Chondrocyte (in vitro differentiated cells): Measurements from ENCODE around the gene TMEM255B. TPM values are rescaled to one million over a fixed set of nuclear protein-coding genes. Genes with fewer than 3 reads are reported as not detected.
A peak's percentile ranks its signal among the peaks of the same experiment; 100 is the strongest.

Source experiments
- DNase-seq: peaks from one replicate; pipeline ENCODE4 v3.0.0; 2021; ENCODE audit warnings: mixed read lengths, low spot score
- H3K27ac Mint-ChIP-seq: one replicate; pipeline ENCODE4 v1.8.0; 2021; ENCODE audit warnings: mild to moderate bottlenecking, moderate library complexity, mixed read lengths; ENCODE audit not compliant: unreplicated experiment
- H3K27me3 Mint-ChIP-seq: 2 replicates; pipeline ENCODE4 v1.8.0; 2021; ENCODE audit warnings: low read depth, mixed read lengths
- H3K36me3 Mint-ChIP-seq: 2 replicates; pipeline ENCODE4 v1.8.0; 2021; ENCODE audit warnings: low read depth, mixed read lengths
- H3K4me1 Mint-ChIP-seq: 2 replicates; pipeline ENCODE4 v1.8.0; 2021; ENCODE audit warnings: low read depth, mild to moderate bottlenecking, mixed read lengths
- H3K4me3 Mint-ChIP-seq: one replicate; pipeline ENCODE4 v1.8.0; 2021; ENCODE audit warnings: mild to moderate bottlenecking, moderate library complexity, mixed read lengths; ENCODE audit not compliant: unreplicated experiment
- H3K9me3 Mint-ChIP-seq: 2 replicates; pipeline ENCODE4 v1.8.0; 2021; ENCODE audit warnings: low read depth, mixed read lengths
- total RNA-seq: library from RNA; stranded (reverse); gene quantifications from 3 replicates; pipeline ENCODE4 v1.2.1, GENCODE V29; 2021
- TF ChIP-seq, protein P1 (sequence below): fragments of 200-600 bp; sonication (generic); IDR thresholded peaks from 2 replicates; pipeline ENCODE4 v1.5.0; 2021; ENCODE audit warnings: antibody characterized with exemption, mild to moderate bottlenecking, moderate library complexity

The TMEM255B gene
- total RNA-seq, 1 donor from 2014 or later, result 5.2 TPM

DNA sequence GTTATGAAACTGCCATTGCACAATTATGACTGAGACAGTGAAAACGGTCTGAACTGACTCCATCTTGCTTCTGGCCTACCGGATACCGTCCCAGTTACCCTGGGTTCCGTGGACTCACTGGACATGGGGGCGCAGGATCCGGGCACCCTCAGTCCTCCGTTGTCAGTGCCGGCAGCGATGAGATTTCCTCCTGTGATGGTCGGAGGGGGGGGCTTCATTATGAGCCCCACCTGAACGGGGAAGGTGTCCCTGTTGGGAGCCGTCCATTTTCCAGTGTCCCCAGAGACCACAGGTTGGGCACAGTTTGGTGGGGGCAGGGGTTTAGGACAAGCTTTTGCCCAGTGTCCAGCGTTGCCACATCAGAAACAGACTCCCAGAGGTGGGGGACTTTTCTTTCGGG lies 23.4 kb downstream of the TMEM255B start:
- Mint-ChIP-seq H3K27ac (no peak overlapping the region), H3K9me3 (peaks cover 3% of the 10 kb centered on the region), H3K4me1 (peaks cover 3% of the 10 kb centered on the region), H3K36me3 (peaks cover 6% of the 10 kb centered on the region), H3K4me3 (no peak overlapping the region), H3K27me3 (peaks cover 18% of the 10 kb centered on the region)
- TF ChIP-seq, protein P1, sequence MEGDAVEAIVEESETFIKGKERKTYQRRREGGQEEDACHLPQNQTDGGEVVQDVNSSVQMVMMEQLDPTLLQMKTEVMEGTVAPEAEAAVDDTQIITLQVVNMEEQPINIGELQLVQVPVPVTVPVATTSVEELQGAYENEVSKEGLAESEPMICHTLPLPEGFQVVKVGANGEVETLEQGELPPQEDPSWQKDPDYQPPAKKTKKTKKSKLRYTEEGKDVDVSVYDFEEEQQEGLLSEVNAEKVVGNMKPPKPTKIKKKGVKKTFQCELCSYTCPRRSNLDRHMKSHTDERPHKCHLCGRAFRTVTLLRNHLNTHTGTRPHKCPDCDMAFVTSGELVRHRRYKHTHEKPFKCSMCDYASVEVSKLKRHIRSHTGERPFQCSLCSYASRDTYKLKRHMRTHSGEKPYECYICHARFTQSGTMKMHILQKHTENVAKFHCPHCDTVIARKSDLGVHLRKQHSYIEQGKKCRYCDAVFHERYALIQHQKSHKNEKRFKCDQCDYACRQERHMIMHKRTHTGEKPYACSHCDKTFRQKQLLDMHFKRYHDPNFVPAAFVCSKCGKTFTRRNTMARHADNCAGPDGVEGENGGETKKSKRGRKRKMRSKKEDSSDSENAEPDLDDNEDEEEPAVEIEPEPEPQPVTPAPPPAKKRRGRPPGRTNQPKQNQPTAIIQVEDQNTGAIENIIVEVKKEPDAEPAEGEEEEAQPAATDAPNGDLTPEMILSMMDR, result no peak
- DNase-seq, result peak; percentile 46

DNA sequence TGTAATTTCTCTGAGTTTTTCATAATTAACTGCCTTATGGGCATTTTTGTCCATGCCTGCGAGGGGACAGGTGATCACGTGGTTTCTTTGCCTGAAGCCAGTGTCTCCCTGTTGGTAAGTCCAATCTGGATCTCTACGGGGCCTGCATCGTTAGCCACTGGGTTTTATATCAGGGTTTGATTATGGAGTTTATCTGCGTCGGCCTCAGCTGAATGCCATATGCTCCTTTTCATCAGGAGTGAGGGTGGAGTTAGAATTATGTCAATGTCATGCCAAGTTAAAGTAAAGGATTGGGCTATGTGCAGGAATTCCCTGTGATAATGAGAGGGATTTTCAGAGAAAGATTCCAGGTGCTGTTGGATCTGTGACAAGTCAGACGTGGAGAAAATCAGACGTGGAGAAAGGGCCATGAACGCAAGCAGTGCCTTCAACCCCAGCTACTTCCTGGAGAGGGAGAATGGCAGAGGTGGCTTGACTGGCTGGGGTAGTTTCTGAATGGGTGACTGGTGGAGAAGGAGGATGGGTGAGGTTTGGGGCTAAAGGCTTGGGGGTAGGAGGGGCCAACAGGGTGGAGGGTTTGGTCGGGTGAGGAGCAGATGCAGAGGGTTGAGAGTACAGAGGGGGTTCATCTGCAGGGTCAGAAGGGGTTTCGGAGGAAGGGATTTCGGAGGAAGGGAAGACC lies 24.3 kb downstream of the TMEM255B start:
- peaks cover 13% of the 10 kb centered on the region for H3K27me3 Mint-ChIP-seq
- H3K27ac Mint-ChIP-seq, result no peak overlapping the region
- H3K4me3 Mint-ChIP-seq, result no peak overlapping the region
- H3K4me1 Mint-ChIP-seq, result peaks cover 3% of the 10 kb centered on the region
- TF ChIP-seq, protein P1, result no peak
- peaks cover 3% of the 10 kb centered on the region for H3K9me3 Mint-ChIP-seq
- peak; percentile 4 for DNase-seq
- H3K36me3 Mint-ChIP-seq, result peaks cover 6% of the 10 kb centered on the region

DNA sequence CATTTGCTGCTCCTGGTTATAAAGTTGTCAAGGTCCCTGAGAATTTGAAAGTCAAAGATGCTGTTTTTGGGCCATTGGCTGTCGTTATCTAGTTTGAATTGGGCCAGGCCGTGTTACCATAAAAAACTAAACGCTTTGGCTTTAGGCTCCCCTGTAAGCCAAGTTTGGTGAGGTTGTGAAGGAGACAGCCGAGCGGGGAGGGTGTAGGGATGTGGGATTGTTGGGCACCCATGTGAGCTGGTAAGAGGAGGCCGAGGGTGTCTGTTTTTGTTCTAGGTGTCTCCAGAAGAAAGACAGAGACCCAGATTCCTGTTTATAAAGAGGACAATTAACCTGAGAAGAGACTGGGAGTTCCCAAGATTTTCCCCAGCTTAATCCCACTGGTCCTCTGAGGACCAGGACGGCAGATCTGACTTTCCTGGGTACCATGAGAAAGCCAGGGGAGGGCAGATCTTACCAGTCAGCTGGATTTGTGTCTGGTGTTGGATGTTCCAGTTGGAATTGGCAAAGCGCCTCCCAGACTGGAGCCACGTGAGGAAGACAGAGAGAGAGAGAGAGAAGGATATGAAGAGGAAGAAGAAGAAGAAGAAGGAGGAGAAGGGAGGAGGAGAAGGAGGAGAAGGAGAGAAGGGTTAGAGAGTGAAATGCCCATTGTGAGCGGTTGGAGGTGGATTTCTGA lies 25.1 kb downstream of the TMEM255B start:
- peaks cover 2% of the 10 kb centered on the region for H3K36me3 Mint-ChIP-seq
- peak overlapping the region; percentile 86 for H3K27ac Mint-ChIP-seq
- H3K27me3 Mint-ChIP-seq, result peaks cover 10% of the 10 kb centered on the region
- peaks cover 3% of the 10 kb centered on the region for H3K4me1 Mint-ChIP-seq
- no peak for DNase-seq
- peaks cover 3% of the 10 kb centered on the region for H3K9me3 Mint-ChIP-seq
- TF ChIP-seq, protein P1, result no peak
- no peak overlapping the region for H3K4me3 Mint-ChIP-seq

DNA sequence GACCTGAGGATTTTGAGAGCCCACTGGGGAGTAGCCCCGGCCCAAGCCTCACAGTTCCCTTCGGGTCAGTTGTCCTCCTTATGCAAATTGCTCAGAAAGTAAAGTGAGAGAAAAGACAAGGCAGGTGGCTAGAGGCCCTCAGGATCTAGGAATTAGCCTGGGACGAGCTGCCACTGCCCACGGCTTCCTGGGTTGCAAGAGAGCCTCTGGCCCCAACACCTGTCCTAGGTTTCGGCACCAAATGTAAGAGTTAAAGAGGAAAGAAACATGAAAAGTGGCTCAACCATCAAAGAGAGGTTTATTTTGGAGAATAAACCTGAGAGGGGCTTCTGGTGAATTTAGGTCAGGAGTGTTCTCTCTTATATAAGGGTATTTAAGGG lies 25.6 kb downstream of the TMEM255B start:
- peak overlapping the region; percentile 86 for H3K27ac Mint-ChIP-seq
- TF ChIP-seq, protein P1, result no peak
- peaks cover 10% of the 10 kb centered on the region for H3K27me3 Mint-ChIP-seq
- no peak for DNase-seq
- H3K36me3 Mint-ChIP-seq, result peaks cover 2% of the 10 kb centered on the region
- peaks cover 3% of the 10 kb centered on the region for H3K4me1 Mint-ChIP-seq
- H3K9me3 Mint-ChIP-seq, result peaks cover 3% of the 10 kb centered on the region
- no peak overlapping the region for H3K4me3 Mint-ChIP-seq

DNA sequence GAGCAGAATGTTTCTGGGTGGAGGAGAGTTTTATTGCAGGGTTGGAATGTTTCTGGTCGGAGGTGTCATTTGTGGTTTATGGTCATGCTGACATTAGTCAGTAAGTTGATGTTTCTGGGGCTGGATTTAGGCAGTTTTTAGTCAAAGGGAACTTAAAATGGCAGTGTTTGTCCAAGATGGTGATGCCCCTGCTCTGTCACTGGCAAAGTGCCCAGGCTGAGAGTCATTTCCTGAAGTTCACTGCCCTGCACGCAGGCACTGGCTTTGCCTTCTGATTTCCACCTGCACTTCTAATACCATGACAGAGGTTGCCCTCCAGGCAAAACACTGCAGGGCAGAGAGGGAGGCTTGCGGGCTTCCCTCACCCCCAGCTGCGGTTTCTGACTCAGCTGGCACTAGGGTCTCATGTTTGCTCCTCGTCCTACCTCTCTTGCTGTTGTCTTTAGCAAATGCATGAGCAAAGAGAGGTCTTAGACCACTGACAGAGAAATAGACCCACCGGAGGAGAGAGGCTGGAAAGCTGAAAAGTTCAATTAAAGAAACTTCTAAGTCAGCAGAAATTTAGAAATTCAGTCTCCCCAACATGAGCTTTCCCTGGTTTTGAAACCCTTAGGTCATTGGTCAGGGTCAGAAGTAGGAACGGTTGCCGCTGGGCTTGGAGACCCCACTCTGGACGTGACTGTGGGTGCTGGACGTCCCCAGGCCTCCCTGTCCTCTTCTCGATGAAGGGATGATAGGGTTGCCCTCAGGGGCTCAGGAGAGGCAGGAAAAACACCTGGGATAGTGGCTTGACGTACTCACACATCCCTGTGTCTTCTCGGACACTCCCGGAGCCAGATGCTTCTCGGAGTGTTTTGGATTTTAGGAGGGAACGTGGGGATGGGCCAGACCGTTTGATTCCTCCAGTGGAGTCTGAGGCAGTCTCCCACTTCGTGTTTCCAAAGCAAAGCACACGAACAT lies 26.3 kb downstream of the TMEM255B start:
- H3K4me3 Mint-ChIP-seq, result no peak overlapping the region
- peaks cover 3% of the 10 kb centered on the region for H3K9me3 Mint-ChIP-seq
- no peak for DNase-seq
- H3K27ac Mint-ChIP-seq, result peak overlapping the region; percentile 86
- H3K36me3 Mint-ChIP-seq, result peaks cover 2% of the 10 kb centered on the region
- TF ChIP-seq, protein P1, result no peak
- H3K27me3 Mint-ChIP-seq, result peaks cover 15% of the 10 kb centered on the region
- peaks cover 3% of the 10 kb centered on the region for H3K4me1 Mint-ChIP-seq
